Activated CD4-positive, alpha-beta T cell treated with anti-CD3 and anti-CD28 coated beads, Interleukin-2, amount 50 U/mL, for 4 hours (primary cell): ENCODE data around the gene FBXL2.
A peak's percentile ranks its signal among the peaks of the same experiment; 100 is the strongest.
"Not testable (repeated sequence)": the region's sequence is repeated elsewhere in the genome, so short reads cannot be mapped to it uniquely, and the experiment has no call there.

ENCODE experiments used
- DNase-seq, 2 experiments: peaks; one replicate each; pipeline ENCODE4 v3.0.0-alpha.2; 2020

Gene FBXL2

GRCh38 chr3:33317963-33318709, 40.9 kb downstream of the FBXL2 start:
- no peak for DNase-seq

GRCh38 chr3:33318710-33319380, 41.6 kb downstream of the FBXL2 start:
- no peak for DNase-seq

- no peak for DNase-seq
These were observed 45.2 kb downstream of the FBXL2 start for GRCh38 chr3:33322412-33322811.

- no peak for DNase-seq
These were observed 54.2 kb downstream of the FBXL2 start for GRCh38 chr3:33331414-33331813.

- no peak for DNase-seq
These were observed 57.1 kb downstream of the FBXL2 start for GRCh38 chr3:33334364-33334763.

- DNase-seq = not testable (repeated sequence)
These were observed 61.8 kb downstream of the FBXL2 start for GRCh38 chr3:33338936-33339465.

- DNase-seq = no peak
These were observed 62.5 kb downstream of the FBXL2 start for GRCh38 chr3:33339758-33340157.

- no peak for DNase-seq
These were observed 78.4 kb downstream of the FBXL2 start for GRCh38 chr3:33355611-33356010.

- no peak for DNase-seq
These were observed 81.0 kb downstream of the FBXL2 start for GRCh38 chr3:33358172-33358781.

GRCh38 chr3:33360136-33360825, 83.0 kb downstream of the FBXL2 start:
- no peak for DNase-seq

GRCh38 chr3:33363113-33363800, 86.0 kb downstream of the FBXL2 start:
- no peak for DNase-seq

- DNase-seq = no peak
These were observed 86.8 kb downstream of the FBXL2 start for GRCh38 chr3:33364060-33364459.

- DNase-seq = no peak
These were observed 87.4 kb downstream of the FBXL2 start for GRCh38 chr3:33364531-33365128.

GRCh38 chr3:33372218-33373081, 95.2 kb downstream of the FBXL2 start:
- DNase-seq = peak; percentile 20 to 23

GRCh38 chr3:33373082-33373437, 95.8 kb downstream of the FBXL2 start:
- no peak for DNase-seq

- DNase-seq = no peak
These were observed 100.2 kb downstream of the FBXL2 start for GRCh38 chr3:33377489-33377888.

- no peak for DNase-seq
These were observed 100.7 kb downstream of the FBXL2 start for GRCh38 chr3:33377931-33378330.

GRCh38 chr3:33380653-33381052, 103.4 kb downstream of the FBXL2 start:
- no peak for DNase-seq

GRCh38 chr3:33383951-33384350, 106.7 kb downstream of the FBXL2 start:
- DNase-seq = no peak

- peak in 1 of 2 experiments; percentile 2 for DNase-seq
These were observed 108.2 kb downstream of the FBXL2 start for GRCh38 chr3:33385423-33385822.

- DNase-seq = no peak
These were observed 109.4 kb downstream of the FBXL2 start for GRCh38 chr3:33386631-33387030.
